GM19043 (cell line): Measurements from ENCODE around the gene EVX1.

Experiments used
- ATAC-seq: cut with Tn5 transposase; IDR thresholded peaks from one replicate; pipeline ENCODE4 v1.9.1; 2021; ENCODE audit warnings: low read depth; ENCODE audit not compliant: unreplicated experiment

EVX1 gene

DNA sequence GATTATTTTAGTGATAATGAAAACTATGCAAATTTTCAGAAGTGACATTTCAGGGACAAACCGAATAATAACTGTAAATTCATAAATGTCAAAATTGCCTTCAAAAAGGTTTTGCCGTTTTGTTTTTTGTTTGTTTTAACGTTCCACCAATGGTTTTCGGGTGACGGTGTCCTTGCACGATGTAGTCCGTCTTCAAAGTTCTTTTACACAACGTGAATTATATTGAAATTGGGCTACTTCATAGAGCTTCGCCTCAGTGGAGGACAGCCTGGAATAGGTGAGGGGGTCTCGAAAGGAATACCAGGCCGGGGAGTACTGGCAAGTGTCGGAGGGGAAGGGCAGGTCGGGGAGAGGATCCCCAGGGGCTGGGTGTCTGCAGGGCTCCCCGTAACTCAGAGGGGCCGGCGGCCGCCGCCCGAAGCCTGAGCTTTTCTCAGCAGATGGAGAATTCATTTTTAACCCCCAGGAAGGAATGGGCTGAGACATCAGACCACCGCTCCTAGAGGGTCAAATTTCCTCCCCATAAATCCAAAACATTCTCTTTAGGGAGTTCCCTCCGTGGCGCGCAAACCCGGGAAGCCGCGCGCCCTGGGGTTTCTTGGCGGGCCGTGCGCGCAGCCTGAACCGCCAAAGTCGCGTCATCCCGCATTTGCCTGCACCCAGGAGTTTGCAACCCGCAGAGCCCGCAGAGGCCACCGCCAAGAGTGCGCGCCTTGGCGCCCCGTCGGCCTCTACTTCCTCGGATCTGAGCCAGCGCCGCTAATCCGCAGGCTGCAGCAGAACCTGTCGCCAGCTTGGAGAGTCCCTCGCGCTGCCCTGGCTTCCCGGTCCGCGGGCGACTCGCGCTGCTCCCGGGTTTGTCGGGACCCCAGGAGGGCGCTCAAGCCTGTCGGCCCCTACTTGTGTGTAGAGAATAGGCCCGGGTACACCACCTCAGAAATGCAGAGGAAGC lies 17.3 kb upstream of the EVX1 start:
- ATAC-seq, result no peak

GRCh38 chr7:27229448-27229847 lies 13.2 kb upstream of the EVX1 start:
- ATAC-seq, result no peak

GRCh38 chr7:27235387-27236311 lies 7.0 kb upstream of the EVX1 start:
- no peak for ATAC-seq

DNA sequence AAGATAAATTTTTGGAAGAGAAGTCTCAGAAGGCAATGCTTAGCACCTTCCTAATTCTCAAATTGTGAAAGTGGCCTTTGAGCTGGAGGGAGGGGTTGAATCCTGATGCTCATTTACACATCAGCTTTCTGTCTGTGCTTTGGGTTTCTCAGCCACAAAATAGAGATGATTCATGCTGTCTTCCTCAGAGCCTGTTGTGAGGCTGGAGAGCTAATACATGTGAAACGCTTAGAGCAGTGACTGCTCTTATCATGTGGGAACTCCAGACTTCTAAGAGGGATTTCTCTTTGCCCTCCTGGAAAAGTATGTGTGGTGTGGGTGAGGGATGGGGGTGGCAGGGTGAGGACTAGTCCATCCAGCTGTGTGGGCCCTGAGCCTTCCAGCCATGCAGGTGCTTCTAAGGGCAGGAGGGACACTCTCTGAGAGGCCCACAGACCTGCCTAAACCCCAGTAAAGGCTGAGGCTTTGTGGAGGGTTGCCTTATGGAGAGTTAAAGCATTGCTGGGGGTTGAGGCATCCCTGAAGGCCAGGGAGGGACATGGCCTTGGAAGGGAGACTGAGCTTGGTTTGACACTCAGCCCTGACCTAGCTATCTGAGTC lies 4.8 kb upstream of the EVX1 start:
- no peak for ATAC-seq

- no peak for ATAC-seq
Measured at GRCh38 chr7:27238979-27239386, 3.6 kb upstream of the EVX1 start.

DNA sequence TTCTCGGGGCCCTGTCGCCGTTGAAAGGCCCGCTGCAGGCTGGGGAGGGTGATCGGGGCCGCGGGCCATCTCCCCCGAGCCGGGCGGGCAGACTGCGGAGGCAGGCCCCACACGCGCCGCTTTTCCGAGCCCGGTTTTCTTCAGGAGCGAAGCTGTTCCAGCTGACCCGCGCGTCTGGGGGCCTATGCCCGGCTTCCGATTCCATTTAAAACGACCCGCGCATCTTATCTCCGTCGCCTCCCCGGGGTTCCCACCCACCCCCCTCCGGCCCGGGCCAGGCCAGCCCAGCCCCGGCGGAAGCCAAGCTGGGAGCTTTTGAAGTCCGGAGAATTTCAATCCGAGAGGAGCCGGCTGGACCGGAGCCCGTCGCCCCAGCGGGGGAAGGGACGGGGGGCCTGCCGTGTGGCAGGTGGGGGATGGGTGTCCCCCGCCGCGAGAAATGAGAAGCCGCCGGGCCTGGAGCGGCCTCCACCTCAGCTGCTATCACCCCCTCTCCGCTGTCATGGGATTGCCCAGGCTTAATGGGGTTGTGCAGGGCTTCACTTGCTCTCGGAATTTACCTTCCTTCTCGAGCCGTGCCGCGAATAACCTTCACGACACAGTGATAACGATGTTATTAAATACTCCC lies 3.1 kb upstream of the EVX1 start:
- ATAC-seq, result no peak

DNA sequence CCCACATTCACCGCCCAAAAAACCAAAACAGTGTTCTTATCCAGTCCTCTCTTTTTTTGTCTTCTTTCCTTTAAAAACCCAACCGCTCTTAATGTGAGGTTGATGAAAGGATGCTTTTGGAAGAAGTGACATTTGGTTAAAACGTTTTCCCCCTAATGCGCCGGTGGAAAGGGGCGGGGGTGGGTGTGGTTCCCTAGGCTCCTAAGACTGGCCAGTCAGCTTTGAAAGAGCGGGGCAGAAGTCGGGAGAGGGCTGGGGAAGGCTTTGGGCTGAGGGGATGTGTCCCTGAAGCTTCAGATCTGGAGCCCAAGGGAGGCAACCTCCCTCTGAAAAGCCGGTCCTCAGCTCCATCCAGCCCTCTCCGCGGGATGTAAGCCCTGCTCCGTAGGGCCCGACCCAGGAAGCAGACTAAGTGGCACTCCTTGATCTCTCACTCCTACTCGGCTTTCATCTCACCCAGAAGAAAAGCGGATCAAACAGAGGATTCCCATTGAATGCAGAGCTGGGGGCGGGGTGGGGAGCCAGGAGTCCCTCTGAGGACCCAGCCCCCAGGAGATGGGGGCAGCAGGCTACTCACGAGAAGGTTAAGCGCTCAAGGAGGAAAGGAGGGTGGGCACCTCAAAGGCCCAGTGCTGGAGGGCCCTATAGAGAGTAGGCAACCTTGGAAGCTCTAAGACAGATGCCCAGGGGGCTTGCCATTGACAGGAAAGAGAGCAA lies 2.4 kb upstream of the EVX1 start:
- no peak for ATAC-seq

- ATAC-seq, result no peak
Measured at GRCh38 chr7:27241189-27242056, 1.2 kb upstream of the EVX1 start.

GRCh38 chr7:27242154-27242553 lies 448 bp upstream of the EVX1 start:
- ATAC-seq, result no peak

- no peak for ATAC-seq
Measured at GRCh38 chr7:27243340-27244163, 950 bp downstream of the EVX1 start.

GRCh38 chr7:27244488-27245123 lies 2.0 kb downstream of the EVX1 start:
- ATAC-seq, result no peak

GRCh38 chr7:27245124-27245797 lies 2.7 kb downstream of the EVX1 start:
- ATAC-seq, result no peak

DNA sequence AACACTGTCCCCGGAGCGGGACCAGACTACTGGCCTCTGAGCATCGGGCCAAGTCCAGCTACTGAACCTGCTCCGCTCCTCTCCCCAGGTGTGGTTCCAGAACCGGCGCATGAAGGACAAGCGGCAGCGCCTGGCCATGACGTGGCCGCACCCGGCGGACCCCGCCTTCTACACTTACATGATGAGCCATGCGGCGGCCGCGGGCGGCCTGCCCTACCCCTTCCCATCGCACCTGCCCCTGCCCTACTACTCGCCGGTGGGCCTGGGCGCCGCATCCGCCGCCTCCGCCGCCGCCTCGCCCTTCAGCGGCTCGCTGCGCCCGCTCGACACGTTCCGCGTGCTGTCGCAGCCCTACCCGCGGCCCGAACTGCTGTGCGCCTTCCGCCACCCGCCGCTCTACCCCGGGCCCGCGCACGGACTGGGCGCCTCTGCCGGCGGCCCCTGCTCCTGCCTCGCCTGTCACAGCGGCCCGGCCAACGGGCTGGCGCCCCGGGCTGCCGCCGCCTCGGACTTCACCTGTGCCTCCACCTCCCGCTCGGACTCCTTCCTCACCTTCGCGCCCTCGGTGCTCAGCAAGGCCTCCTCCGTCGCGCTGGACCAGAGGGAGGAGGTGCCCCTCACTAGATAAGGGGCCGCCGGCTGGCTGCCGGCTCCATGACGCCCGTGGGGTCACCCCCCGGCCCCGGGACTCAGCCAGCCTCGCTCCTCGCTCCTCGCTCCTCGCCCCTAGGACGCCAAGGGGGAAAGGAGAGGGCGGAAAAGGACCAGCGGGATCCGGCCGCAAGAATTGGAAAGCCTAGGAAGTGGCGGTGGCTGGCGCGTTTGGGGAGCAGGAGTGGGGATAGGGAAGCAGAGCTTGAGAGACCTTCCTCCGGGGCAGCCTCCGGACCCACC lies 3.4 kb downstream of the EVX1 start:
- ATAC-seq, result no peak

- no peak for ATAC-seq
Measured at GRCh38 chr7:27247000-27247399, 4.4 kb downstream of the EVX1 start.

- no peak for ATAC-seq
Measured at GRCh38 chr7:27247452-27248426, 5.1 kb downstream of the EVX1 start.
